COLO668 (cell line): ENCODE data around the gene IGF2R.
"Not testable (repeated sequence)": the region's sequence is repeated elsewhere in the genome, so short reads cannot be mapped to it uniquely, and the experiment has no call there.

Source experiments
- DNase-seq: peaks from one replicate; lab custom pipeline; 2025; ENCODE audit not compliant: unreplicated experiment; lab: John Stamatoyannopoulos, UW

IGF2R gene

DNA sequence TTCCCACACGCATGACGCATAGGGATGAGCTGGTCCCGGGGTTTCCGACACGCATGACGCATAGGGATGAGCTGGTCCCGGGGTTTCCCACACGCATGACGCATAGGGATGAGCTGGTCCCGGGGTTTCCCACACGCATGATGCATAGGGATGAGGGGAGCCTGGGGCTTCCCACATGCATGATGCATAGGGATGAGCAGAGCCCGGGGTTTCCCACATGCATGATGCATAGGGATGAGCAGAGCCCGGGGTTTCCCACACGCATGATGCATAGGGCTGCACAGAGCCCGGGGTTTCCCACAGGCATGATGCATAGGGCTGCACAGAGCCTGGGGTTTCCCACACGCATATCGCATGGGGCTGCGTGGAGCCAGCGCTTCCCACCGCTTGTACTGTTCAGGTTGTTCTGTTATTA, 165.5 kb downstream of the IGF2R start:
- not testable (repeated sequence) for DNase-seq

DNA sequence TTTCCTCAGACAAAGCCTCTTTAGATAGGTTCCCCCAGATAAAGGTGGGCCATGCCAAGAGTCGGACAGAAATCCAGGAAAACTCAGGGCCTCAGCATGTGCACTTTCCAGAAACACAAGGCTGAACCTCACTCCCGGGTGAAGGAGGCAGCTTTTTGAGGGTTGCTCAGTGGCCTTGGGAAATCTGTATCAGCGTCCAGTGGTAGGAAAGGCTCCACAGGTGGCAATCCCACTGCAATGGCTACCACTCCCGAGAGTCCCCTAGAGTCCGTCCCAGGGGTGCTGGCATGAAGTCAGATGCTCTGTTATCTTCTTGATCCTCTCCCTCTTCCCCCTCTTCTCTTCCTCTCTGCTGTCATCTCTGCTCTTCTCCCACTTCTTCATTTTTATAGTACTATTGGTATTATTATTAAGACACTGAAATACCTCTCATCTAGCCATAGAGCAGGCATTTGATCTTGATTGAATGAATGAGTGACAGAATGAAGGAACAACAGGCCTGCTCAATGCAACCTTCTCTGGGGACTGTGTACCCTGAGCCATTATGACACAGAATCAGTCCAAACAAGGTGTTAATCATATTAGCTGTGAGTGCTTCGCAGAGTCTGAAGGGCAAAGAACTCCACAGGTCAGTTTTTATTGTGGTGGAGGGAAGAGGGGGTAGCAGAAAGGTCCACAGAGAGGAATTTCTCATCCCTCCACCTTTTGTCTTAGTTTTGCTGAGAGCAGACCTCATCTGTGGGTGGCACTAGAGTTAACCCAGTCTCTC, 166.1 kb downstream of the IGF2R start:
- no peak for DNase-seq

DNA sequence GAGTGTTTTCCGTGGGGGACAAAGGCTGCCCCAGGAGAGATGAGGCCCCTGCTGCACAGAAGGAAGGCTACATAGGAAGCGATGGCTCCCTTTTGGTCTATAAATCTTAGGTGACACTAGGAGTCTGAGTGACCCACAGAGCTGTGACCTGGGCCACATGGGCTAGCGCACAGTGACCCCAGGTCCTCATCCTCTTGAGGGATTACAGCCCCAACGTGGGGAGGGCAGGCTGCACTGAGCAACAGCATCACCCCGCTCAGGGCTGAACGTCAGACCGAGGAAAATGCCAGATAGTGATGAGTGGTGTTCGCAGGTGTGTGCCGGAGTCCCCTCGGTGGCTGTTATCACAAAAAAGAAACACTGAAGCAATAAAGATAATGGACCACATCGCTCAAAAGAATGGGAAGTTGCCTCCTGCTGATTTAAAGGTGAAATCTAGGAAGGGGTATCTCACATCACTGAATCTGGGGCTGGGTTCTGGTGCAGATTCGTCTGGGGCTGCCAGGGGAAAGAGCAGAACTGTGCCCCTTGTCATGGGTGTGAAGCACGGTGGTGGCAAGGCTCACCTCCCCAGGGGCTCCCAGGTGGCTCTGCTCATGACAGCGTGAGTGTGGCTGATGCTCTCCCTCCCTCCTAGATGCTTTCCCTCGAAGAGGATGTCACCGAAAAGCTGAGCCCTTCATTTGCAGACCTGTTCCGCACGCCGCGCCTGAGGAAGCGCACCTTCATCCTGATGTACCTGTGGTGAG, 167.2 kb downstream of the IGF2R start:
- DNase-seq = no peak

DNA sequence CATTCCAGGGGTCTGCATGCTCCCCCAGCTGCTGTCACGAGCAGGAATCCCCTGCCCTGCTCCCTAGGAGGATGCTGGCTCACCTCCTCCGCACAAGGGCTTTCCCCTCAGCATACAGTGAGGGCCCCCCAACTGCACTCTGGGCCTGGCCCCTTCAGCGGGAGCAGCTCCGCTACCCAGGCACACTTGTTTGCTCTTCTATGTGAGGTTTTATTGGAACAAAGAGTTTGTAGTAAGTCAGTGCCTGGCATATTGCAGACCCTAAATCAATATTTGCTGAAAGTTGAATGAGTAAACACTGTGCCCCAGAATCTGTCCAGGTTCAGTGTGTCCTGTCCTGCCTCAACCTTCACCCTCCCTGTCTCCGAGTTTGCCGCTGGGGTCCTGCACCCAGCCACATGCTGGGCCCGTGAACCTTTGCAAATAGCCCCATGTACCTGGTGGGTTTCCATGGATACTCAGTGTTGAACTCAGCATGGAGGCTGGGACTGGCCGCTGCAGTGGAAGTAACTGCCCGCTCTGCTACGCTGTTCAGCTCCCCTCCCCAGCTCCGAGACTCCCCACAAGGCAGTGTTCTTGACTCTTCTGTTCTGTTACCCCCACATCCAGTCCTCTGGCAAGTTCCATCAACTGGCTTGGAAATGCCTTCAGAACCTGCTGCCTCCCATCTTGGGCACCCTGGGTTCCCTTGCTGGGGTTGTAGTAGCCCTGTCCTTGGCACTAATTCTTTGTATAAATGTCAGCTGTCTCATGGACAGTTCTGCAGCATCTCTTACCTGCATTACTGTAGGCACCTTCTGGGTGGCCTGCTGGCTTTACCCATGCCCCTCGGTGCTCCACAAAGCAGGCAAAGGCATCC, 168.5 kb downstream of the IGF2R start:
- no peak for DNase-seq

DNA sequence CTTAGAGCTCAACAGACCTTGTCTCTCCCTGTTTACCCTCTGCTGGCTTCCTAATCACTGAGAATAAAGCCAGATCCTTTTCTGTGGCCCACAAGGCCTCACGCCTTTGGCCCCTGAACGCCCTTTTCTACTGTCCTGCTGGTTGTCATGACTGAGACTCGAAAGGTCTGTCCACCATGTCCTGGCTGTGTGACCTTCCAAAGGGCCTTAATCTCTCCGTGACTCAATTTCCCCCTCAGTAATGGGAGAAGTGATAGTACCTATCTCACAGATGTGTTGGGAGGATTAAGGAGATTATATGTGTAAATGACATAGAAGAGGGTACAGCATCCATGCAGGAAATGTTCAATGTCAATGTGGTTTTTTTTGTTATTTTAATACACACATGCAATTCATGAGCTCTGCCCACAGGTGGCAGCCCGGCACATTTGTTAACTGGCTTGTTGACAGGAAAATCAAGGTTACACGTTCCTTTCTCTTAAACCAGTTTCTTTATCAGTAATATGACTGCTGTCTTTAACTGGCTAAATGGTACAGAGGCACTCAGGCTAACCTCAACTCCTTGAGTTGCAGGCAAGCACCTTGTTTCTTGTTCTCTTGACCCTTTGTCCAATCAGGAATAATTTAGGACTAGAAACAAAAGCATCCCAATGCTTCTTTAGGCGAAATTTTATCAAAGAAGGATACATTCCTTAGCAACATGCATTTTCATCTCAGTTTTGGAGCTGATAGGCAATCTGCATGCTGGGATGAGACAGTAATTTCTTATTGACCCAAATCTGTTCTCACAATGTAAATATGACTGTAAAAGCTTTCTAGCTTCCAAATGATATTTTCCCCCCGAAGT, 169.3 kb downstream of the IGF2R start:
- DNase-seq = peak; percentile 32

DNA sequence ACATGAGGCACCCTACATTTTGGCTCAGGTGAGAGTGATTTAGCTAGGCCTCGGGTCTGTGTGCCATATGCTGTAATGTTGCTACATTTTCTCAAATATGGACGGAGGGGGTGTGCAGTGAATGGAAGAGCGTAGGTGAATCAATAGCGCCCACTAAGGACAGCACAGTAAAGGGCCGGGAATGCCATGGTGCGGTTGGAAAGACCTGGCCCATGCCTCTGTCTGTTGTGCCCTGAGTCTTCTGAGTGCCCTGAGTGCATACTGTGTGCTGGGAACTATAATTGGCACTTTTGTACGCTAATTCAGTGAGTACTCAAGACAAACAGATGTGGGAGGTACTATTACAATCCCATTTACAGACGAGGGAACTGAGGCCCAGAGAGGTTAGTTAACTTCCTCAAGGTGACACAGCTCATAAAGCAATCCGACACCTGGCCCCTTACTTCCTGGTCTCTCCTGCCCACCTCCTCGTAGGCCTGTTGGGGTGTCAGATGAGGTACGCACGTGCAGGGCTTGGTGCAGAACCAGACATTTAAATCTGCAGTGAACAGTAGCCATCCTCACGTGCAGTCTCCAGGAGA, 170.0 kb downstream of the IGF2R start:
- no peak for DNase-seq

DNA sequence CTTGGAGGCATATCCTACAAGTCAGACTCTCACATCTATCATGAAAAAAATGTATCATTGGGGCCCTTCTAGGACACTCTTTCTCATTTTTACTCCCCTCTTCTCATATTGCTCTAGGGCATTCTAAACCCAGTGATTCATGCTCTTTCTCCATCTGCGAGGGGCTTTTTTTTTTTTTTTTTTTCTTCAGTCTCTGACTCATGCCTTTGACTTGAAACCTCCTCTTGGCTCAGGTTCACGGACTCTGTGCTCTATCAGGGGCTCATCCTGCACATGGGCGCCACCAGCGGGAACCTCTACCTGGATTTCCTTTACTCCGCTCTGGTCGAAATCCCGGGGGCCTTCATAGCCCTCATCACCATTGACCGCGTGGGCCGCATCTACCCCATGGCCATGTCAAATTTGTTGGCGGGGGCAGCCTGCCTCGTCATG, 170.6 kb downstream of the IGF2R start:
- no peak for DNase-seq

DNA sequence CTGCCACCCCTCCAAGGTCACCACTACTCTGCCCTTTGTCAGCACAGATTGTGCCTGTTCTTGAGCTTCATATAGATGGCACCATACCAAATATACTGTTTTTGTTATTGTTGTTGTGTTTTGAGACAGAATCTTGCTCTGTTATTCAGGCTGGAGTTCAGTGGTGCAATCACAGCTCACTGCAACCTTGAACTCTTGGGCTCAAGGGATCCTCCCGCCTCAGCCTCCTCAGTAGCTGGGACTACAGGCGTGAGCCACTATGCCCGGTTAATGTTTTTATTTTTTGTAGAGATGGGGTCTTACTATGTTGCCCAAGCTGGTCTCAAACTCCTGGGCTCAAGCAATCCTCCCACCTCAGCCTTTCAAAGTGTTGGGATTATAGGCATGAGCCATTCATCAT, 171.6 kb downstream of the IGF2R start:
- not testable (repeated sequence) for DNase-seq

DNA sequence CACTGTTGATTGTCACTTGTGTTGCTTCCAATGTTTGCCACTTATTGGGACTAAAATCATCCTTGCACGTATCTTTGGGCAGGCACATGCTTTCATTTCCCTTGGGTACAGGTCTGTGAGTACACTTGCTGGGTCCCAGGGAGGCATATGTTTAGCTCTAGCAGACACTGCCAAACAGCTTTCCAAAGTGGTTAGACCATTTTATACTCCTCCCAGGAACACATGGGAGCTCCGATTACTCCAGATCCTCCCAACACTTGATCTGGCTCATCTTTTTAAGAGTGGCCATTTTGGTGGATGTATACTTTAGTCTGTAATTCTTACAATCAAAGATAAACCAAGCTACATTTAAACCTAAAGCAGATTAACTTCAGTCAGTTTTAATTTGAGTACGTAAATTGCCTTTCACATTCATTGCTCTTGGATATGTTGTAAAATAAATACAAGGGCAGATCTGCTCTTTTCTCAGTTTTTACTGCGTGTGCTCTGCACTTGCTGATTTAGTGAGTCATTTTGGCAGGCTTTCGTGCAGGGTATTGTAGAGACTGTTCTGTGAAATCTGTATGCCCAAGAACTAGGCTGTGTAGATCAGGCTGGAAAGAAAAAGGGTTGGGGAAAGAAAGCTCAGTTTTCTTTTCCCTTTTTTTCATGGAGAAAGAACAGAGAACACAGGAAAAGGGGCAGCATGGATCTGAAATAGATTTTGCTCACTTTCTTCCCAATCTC, 172.3 kb downstream of the IGF2R start:
- no peak for DNase-seq

DNA sequence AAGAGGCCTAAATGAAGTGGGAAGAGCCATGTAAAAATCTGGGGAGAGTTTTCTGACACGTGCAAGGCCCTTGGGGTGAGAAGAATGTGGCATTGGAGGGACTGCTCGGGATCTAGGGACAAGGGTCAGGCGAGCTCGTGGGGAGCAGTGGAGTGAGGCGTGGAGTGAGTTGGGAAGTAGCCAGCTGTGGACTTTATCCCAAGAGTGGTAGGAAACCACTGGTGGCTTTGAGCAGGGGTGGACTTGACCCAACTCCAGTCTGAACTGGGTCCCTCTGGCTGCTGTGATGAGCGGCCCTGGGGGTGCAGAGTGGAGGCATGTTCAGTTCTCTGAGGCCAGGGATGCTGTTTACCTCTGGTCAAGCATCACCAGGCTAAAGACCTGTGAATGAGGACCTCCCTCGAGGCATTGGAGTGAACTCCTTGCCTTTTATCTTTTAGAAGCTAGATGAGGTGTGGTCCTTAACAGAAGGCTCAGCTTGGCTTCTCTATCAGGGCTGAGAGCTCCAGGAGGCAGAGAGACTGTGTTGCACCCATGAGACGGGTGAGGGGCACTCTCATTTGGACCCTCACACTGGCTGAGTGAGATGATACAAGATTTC, 173.3 kb downstream of the IGF2R start:
- DNase-seq = no peak

DNA sequence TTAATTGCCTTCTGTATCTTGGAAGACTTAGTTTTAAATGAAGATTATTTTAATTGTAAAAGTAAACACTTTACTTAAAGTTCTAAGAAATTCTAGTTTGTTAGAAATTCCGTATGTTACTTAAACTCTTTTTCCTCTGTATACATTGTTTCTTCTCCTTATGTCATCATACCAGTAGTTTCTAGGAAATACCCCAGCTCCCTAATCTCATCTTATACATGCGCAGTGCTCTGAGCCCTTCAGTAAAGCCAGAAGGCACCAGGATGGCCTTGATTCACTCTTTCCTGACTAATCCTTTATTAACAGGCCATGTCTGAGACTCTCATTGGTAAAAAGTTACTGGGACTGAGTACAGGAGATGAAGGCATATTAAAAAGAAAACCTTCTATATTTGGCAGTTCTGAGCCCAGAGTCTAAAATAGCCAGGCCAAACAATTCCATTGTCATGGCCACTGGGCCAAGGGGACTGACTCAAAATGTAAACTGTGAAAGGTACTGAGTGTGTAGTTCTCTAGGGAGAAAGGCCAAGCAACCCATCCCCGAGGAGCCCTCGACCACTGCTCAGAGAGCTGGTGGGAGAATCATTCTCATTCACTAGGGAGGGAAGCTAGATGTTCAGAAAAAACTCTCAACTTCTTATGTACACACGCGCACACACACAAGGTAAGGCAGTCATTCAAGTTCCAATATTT, 177.7 kb downstream of the IGF2R start:
- no peak for DNase-seq

DNA sequence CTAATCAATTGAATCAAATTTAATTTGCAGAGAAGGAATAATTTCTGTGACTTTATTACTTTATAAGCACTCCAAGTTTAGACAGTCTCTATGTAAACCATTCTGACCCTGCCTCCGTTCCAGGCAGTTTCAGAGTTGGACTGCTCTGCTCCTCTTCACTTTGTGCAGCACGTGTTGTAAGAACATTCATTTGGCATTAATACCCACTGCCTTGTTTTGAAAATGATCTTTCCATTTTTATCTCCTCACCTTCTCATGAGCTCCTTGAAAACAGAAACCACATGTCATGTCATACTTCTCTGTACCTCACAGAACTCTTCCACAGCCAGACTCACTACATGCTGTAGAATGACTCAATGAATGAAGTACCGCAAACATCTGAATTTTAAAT, 178.3 kb downstream of the IGF2R start:
- DNase-seq = no peak

DNA sequence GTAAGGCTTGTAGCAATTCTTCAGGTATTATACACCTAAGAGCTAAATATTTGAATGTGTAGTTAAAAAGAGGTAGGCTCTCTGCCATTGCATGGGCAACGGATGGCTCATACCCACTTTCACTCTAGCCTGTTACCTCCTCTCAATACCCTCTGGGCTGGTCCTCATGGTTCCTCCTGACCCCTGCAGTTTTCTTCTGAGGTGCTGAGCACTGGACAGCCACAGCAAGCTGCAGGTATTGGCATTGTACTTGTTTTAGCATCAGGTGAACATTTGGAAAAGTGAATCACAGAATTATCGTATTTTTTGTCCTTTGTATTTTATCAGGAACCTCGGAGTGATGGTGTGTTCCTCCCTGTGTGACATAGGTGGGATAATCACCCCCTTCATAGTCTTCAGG, 185.6 kb downstream of the IGF2R start:
- no peak for DNase-seq

DNA sequence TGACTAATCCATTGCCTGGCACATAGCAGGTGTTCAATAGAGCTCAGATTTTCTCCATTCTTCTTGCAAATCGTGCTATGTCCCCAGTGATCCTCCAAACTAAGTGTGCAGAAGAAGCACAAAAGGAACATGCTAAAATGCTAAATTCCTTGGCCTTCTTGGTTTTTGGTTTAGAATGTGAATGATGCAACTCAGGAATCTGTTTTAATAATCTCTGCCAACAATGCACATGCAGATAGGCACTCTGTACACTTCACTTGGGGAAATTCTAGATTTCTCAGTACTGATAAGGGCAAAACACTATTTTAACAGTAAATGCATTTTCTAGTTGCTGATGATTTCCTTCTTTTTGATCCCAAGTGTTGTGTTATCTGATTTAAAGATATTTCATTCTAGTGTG, 188.0 kb downstream of the IGF2R start:
- DNase-seq = no peak

DNA sequence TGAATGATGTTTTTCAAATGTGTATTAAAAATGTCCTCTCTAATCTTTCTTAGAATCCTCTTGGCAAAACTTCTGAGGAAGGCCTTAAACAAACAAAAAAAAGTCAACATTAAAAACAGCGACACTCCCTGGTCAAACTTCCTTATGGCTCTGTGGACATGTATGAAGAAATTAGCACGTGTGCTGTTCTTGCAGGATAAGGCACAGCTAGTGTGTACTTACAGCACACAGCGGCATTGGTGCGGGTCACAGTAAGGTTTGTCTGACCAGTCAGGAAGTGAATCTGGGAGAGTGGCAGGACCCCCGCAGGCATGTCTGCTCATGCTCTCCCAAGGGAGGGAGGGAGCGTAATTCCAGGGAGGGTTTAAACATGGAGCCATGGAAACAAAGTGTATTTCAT, 191.6 kb downstream of the IGF2R start:
- no peak for DNase-seq
